GM19372 (cell line): ENCODE results near the gene CNKSR3.

Experiments used
- ATAC-seq: cut with Tn5 transposase; IDR thresholded peaks from one replicate; pipeline ENCODE4 v1.9.1; 2021; ENCODE audit warnings: mild to moderate bottlenecking, low read depth, moderate library complexity; ENCODE audit not compliant: unreplicated experiment

Gene CNKSR3

GRCh38 chr6:154428897-154429296 lies 81.6 kb downstream of the CNKSR3 start:
- no peak for ATAC-seq

GRCh38 chr6:154427446-154427845 lies 83.0 kb downstream of the CNKSR3 start:
- ATAC-seq = no peak

- no peak for ATAC-seq
These were observed 83.5 kb downstream of the CNKSR3 start for GRCh38 chr6:154426997-154427396.

- no peak for ATAC-seq
These were observed 85.5 kb downstream of the CNKSR3 start for GRCh38 chr6:154425034-154425433.

GRCh38 chr6:154414021-154414813 lies 96.3 kb downstream of the CNKSR3 start:
- ATAC-seq = no peak

GRCh38 chr6:154412106-154412820 lies 98.2 kb downstream of the CNKSR3 start:
- no peak for ATAC-seq

GRCh38 chr6:154411076-154411475 lies 99.4 kb downstream of the CNKSR3 start:
- no peak for ATAC-seq

- ATAC-seq = no peak
These were observed 99.8 kb downstream of the CNKSR3 start for GRCh38 chr6:154410619-154411072.

GRCh38 chr6:154408891-154409500 lies 101.5 kb downstream of the CNKSR3 start:
- no peak for ATAC-seq

- ATAC-seq = no peak
These were observed 103.0 kb downstream of the CNKSR3 start for GRCh38 chr6:154407440-154407839.

GRCh38 chr6:154406869-154407268 lies 103.6 kb downstream of the CNKSR3 start:
- no peak for ATAC-seq

GRCh38 chr6:154406301-154406700 lies 104.2 kb downstream of the CNKSR3 start:
- no peak for ATAC-seq

- peak; percentile 56 for ATAC-seq
These were observed 105.6 kb downstream of the CNKSR3 start for GRCh38 chr6:154404791-154405400.

GRCh38 chr6:154403788-154404187 lies 106.7 kb downstream of the CNKSR3 start:
- ATAC-seq = no peak

GRCh38 chr6:154402081-154402780 lies 108.3 kb downstream of the CNKSR3 start:
- ATAC-seq = no peak

- ATAC-seq = no peak
These were observed 111.4 kb downstream of the CNKSR3 start for GRCh38 chr6:154399097-154399496.

GRCh38 chr6:154397491-154398195 lies 112.8 kb downstream of the CNKSR3 start:
- ATAC-seq = no peak

- no peak for ATAC-seq
These were observed 114.6 kb downstream of the CNKSR3 start for GRCh38 chr6:154395878-154396277.

- no peak for ATAC-seq
These were observed 115.2 kb downstream of the CNKSR3 start for GRCh38 chr6:154395316-154395715.

- no peak for ATAC-seq
These were observed 115.9 kb downstream of the CNKSR3 start for GRCh38 chr6:154394571-154394970.
